ENCODE results near the gene SLC16A13.

GRCh38 chr17:6986676-6987075, 49.1 kb upstream of the SLC16A13 start:
- TF ChIP-seq CTCF (conservative IDR thresholded peaks at IDR 0.05) (no peak), EZH2 (IDR thresholded peaks at IDR 0.05; ENCODE audit: low read depth) (no peak)

Data from PC-9 (cell line).